ENCODE results near the gene DENND1B.

GRCh38 chr1:197622371-197622770 is 152.9 kb downstream of the DENND1B start:
- TF ChIP-seq CTCF (conservative IDR thresholded peaks at IDR 0.05; ENCODE audit: low read length): no peak
- no peak for TF ChIP-seq EZH2phosphoT487 (IDR thresholded peaks at IDR 0.05; ENCODE audit: borderline replicate concordance)
